ENCODE results near the gene ZNF837. TPM values are rescaled to one million over a fixed set of nuclear protein-coding genes. Genes with fewer than 3 reads are reported as not detected.

ZNF837 gene
- total RNA-seq, result 2.4 and 11.5 TPM in 2 replicates

DNA sequence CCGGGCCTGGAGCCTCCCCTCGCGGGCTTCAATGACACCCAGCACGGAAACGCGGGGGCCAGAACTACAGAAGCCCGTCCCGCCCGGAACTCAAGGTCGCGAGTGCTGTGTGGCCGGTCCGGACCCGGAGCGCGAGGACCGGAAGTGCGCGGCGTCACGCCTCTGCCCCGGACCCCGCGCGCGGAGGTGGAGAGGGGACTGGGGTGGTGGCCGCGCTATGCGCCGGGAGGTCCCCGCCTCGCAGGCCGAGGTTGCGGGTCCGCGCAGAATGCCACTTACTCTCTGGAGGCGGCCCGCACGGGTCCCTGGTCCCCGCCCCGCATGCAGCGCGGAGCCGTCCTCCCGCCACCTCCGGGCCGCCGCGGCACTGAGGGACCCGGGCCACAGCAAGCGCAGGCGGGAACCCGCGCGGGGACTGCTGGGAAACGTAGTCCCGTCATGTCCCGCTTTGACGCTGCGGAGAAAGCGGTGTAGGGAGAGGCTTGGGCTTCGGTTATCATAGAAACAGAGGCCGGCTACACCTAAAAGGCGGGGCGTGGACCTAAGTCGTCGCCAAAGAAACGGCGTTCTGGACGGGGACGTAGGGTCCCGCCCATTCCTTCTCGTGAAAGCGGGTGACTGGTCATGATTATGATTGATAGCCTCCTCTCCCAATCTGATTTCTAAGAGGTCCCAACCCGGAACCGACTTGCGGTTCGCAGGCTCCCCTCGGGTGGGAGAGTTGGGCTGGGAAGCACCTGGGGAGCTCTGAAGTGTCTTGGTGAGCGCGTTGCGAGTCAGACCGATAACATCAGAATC is at the start of gene ZNF837:
Gene ZNF837, minus strand, starts transcription at position 369 of the 798 bp plus-strand sequence. CDS start 11,698 bp downstream, outside the sequence.
- H3K4me3 ChIP-seq (ENCODE audit: low read depth, low read length), result peak within 1 kb of the TSS; percentile 96
- peak; percentile 99 for DNase-seq (ENCODE audit: low read depth)
- TF ChIP-seq, protein P1, sequence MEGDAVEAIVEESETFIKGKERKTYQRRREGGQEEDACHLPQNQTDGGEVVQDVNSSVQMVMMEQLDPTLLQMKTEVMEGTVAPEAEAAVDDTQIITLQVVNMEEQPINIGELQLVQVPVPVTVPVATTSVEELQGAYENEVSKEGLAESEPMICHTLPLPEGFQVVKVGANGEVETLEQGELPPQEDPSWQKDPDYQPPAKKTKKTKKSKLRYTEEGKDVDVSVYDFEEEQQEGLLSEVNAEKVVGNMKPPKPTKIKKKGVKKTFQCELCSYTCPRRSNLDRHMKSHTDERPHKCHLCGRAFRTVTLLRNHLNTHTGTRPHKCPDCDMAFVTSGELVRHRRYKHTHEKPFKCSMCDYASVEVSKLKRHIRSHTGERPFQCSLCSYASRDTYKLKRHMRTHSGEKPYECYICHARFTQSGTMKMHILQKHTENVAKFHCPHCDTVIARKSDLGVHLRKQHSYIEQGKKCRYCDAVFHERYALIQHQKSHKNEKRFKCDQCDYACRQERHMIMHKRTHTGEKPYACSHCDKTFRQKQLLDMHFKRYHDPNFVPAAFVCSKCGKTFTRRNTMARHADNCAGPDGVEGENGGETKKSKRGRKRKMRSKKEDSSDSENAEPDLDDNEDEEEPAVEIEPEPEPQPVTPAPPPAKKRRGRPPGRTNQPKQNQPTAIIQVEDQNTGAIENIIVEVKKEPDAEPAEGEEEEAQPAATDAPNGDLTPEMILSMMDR (conservative IDR thresholded peaks at IDR 0.05; ENCODE audit: low read depth, low read length), result no peak

DNA sequence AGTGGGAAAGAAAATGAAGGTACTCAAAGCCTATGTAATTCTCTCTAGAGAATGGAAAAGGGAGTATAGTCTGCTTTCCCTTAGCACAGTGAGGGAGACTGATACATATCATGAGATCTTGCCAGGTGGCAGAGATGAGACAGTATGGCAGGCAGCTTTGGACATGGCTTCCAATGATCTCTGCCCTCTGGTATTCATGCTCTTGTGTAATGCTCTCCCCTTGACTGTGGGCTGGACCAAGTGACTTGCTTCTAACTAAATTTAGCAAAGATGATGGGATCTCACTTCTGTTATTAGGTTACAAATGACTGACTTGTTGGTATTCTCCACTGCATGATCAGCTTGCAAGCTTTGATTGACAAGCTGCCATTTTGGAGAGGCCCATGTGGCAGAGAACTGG is 48.9 kb upstream of the ZNF837 start:
- TF ChIP-seq, protein P1 (conservative IDR thresholded peaks at IDR 0.05; ENCODE audit: low read depth, low read length), result no peak
- DNase-seq (ENCODE audit: low read depth), result no peak
- no peak overlapping the region for H3K4me3 ChIP-seq (ENCODE audit: low read depth, low read length)

DNA sequence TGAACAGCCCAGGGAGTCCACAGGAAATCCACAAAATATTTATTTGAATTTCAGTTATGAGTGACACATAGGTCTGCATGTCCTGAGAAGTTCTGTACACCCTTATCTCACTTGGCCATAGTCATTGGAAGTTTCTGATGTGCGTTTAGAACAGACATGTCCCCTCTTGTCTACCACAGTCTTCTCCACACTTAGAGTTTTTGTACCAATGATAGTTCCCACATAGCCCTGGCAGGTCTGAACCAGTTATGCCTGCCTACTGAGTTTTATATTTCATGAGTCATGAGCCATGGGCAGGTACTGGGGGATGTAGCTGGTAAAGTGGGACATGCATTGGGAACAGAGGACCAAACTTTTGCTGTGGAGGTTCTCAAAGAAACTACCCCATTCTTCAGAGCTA is 47.8 kb upstream of the ZNF837 start:
- DNase-seq (ENCODE audit: low read depth), result no peak
- TF ChIP-seq, protein P1 (conservative IDR thresholded peaks at IDR 0.05; ENCODE audit: low read depth, low read length), result no peak

DNA sequence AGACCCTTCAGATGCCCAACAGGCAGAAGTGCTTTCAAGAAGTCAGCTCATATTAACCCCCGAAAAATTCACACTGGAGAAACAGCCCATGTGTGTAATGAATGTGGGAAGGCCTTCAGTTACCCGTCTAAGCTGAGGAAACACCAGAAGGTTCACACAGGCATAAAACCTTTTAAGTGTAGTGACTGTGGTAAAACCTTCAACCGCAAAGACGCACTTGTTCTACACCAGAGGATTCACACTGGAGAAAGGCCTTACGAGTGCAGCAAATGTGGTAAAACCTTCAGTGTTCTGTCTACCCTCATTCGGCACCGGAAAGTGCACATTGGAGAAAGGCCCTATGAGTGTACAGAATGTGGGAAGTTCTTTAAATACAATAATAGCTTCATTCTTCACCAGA is 36.2 kb upstream of the ZNF837 start:
- no peak overlapping the region for H3K4me3 ChIP-seq (ENCODE audit: low read depth, low read length)
- no peak for DNase-seq (ENCODE audit: low read depth)
- TF ChIP-seq, protein P1 (conservative IDR thresholded peaks at IDR 0.05; ENCODE audit: low read depth, low read length), result no peak

More for the DNA sequence above, 47.8 kb upstream of the ZNF837 start:
- H3K4me3 ChIP-seq (ENCODE audit: low read depth, low read length), result no peak overlapping the region

DNA sequence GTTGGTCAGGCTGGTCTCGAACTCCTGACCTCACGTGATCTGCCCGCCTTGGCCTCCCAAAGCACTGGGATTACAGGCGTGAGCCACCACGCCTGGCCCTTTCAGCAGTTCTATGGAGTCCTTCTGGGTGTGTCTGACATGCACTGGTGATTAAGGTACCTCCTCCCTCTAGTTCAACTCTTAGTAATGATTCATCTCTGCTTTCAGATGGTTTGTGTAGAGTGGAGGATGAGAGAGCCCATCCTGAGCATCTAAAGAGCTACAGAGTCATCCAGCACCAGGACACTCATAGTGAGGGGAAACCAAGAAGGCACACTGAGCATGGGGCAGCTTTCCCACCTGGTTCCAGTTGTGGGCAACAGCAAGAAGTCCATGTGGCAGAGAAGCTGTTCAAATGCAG is 35.8 kb upstream of the ZNF837 start:
- TF ChIP-seq, protein P1 (conservative IDR thresholded peaks at IDR 0.05; ENCODE audit: low read depth, low read length), result no peak
- H3K4me3 ChIP-seq (ENCODE audit: low read depth, low read length), result no peak overlapping the region

DNA sequence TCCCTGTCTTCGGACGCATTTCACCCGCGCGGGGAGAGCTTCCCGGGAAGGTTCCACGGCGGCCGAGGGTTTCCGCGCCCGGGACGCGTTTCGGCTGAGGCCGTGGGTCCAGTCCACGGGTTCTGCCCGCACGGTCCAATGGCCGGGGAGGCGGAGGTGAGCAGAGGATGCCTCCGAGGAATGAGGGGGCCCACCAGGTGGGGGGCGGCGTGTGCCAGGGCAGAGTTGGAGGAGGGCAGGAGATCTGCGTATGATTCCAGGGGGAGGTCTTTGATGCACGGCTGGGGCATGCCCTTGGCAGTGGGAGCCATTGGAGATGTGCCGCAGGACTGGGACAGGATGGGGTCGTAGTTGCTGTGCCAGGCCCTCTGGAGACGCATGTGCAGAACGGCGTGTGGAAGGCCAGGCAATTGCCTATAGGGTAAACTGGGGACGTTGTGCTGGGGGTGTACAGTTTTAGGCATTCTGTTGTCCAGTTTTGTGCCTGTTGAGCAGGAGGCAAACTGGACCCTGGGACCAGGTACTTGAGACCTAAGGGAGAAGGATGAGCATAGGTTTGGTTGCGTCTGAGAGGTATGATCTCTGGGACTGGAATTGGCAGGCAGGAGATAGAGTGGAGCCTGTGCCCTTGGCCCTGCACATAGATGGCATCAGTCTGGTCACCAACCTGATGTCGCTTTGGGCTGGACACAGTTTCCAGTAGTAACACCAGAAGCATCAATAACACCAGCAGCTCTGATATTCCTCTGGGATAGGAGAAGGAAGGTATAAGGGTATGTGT is 28.4 kb upstream of the ZNF837 start:
- no peak for DNase-seq (ENCODE audit: low read depth)
- peak overlapping the region; percentile 98 for H3K4me3 ChIP-seq (ENCODE audit: low read depth, low read length)
- TF ChIP-seq, protein P1 (conservative IDR thresholded peaks at IDR 0.05; ENCODE audit: low read depth, low read length), result no peak

More for the DNA sequence above, 35.8 kb upstream of the ZNF837 start:
- DNase-seq (ENCODE audit: low read depth), result no peak
